Measurements from ENCODE around the gene SDK1.
"Not testable (repeated sequence)": the region's sequence is repeated elsewhere in the genome, so short reads cannot be mapped to it uniquely, and the experiment has no call there.

The SDK1 gene

DNA sequence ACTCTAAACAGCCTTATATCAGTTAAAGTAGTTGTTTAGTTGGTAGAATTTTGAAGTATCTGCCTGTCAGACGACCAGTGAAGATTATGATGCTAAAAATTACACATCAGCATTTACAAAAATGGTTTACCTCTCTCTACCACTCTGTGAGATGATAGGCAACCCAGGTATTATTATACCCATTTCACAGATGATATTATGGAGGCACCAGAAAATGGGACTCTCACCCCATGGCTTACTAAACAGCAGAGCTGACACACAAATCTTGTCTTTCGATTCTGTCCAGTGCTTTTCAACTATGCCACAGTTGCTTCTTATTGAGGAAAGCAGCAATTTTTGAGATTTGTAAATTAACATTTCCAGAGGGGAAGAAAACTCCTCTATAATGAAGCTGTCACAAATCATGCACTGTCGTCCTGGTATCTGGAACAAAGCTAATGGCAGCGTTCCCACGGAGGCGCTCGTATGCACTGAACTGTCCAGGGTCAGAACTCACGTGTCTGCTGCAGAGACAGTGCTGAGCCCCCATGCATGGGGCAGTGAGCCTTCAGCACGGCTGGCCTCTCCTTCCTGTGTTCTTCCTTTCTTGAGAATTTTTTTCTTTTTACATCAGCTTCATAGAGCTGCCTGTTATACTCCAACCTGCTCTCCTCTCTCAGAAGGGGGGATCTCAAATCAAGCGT is 381.1 kb downstream of the SDK1 start:
- DNase-seq = no peak

DNA sequence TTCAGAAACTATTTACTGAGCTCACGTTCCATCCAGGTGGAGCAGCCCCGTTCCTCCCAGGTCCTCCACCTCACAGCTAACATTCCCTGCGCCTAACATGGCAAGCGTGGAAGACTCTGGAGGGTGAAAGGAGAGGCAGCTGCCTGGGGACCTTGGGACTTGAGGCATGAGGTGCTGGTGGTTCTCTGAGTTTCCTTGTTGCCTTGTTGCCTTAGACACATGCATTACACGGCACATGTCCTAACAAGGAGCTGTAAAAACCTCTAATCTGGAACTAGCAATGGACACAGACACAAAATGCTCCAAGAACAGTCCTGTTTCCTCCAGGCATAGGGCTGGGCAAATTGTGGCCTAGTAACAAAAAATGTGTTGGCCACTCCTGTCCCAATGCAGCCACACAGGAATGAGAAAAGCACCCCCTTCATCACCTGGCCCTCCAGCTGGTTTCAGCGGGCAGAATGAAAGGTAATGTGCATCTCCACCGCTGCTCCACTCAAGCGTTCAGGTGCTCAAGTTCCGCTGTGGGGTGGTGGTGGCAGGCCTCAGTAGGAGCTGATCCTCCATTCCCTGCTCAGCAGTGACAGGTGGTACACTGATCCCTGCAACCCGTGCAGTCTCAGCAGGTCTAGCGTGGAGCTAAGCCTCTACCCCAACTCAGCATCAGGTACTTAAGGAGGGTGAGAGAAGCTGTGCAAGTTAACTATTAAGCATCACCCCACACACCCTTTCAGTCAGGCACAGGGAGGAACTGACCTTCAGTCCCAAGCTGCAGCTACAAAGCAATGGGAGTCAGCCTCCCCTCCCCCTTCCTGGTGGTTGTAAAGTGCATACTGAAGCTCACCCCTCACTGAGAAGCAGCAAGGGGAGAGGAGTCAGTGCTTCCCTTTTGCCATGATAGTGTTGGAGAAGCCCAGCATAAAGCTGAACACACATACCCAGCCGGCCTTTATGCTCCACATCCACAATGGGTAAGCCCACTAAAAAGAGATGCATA is 382.8 kb downstream of the SDK1 start:
- DNase-seq = no peak

DNA sequence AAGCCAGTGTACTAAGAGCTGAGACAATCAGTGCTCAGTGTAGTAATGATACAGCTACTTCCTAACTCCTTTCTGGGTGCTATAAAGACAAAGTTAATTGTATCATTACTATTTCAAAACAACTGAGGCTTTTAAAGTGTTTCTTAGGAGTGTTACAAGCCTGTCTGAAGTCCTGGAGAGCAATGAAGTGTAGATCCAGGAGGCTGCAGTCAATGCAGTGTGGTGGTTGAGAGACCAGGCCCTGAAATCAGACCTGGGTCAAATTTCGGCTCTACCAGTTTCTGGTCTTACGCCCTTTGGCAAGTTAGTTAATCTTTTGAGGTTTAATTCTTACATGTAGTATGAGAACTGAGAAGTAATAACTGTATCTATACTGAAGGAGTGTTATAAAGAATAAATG is 387.0 kb downstream of the SDK1 start:
- DNase-seq = no peak

DNA sequence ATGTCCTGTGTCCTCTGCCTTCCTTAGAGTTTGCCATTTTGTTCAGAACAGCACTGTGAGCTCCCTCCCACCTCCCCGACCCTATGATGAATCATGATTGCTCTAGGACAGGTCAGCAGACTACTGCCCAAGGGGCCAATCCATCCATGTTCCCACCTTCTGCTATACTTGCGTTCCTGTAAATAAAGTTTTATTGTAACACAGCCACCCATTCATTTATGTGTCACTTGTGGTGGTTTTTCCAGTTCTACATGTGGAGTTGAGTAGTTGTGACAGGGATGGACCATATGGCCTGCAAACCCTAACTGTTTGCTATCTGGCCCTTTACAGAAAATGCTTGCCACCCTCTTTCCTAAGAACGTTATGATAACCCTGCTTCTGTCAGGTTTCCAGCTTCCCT is 387.8 kb downstream of the SDK1 start:
- DNase-seq = no peak

DNA sequence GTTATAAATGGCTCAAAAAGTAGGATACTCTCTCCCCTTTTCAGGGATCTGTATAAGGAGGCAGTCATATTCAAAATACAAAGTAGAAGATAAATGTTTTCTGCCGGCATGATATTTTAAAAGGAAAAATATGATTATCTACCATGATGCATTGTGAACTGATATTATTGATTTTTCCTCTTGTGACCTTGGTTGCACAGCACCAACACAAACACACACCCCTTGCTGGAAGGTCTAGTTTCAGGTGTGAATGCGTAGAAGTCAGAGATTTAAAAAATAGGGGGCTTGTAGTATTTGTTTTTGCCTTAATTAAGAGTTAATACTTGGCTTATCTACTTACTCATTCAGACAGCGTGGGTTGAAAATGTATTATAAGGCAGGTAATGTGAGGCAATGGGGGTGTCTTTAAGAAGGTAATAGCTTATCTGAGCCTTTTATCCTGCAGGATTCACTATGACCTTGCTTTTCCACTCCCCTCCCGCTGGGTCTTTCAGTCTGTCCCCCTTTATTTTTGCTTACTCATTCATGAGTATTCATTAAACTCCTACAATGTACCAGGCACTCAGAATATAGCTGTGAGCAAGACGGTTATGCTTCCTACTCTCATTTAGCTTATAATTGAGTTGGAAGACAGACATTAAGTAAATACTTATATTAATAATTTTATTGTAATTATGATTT is 390.6 kb downstream of the SDK1 start:
- DNase-seq = no peak

DNA sequence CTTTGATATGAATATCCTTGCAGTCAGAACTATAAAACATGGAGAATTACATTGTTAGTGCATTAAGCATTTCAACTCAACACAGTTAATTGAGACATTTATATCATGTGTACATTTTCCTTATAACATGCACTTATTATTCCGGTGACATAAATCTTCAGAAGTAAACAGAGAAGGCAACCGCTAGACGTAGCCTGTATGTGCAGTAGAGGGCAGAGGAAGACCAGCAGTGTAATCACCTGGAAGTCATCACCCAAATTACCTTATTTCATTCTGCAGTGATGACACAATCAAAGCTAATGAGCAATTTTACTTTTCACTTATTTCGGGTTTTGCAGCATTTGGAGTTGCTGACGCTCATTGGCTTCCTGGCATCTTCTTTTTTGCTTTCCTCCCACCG is 394.6 kb downstream of the SDK1 start:
- no peak for DNase-seq

DNA sequence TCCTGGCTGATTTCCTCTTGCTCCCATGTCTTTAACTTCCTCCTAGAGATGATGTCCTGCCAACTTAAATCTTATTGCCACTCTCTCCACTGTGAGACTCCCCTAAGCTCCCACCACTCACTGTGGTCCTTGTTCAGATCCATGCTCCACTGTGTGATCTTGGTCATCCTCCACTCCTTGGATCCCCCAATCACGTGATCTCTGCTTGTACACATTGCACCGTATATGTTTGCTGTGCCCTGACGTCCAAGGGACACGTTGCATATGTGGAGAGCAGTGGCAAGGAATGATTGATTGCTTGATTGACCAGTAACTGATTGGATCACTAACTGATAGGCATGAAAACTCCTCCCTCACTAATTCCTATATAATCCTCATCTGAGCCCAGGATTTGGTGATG is 395.1 kb downstream of the SDK1 start:
- DNase-seq = no peak

DNA sequence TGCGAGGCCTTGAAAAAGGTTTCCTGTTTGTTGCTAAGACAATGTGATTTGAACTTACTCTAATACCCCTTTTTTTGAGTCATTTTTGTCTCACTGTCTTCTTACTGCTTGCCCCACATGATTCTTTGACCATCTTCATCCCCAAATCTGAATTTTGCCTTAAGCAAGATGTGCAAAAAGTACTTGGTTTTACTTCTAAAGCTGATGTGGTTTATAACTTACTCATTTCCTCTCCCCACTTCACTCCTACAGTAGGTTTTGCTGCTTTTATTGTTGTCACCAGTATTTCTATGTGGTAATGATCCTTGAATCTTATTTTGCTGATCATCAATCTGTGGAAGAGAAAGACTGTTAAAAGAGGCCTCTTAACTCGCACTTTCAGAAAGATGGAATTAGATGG is 396.4 kb downstream of the SDK1 start:
- DNase-seq = no peak

DNA sequence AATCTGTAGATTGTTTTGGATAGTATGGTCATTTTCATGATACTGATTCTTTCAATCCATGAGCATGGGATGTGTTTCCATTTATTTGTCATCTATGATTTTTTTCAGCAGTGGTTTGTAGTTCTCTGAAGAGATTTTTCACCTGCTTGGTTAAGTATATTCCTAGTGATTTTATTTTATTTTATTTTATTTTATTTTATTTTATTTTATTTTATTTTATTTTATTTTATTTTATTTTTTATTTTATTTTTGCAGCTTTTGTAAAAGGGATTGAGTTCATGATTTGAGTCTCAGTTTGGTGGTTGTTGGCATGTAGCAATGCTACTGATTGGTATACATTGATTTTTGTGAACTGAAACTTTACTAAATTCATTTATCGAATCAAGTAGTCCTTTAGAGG is 404.2 kb downstream of the SDK1 start:
- no peak for DNase-seq

DNA sequence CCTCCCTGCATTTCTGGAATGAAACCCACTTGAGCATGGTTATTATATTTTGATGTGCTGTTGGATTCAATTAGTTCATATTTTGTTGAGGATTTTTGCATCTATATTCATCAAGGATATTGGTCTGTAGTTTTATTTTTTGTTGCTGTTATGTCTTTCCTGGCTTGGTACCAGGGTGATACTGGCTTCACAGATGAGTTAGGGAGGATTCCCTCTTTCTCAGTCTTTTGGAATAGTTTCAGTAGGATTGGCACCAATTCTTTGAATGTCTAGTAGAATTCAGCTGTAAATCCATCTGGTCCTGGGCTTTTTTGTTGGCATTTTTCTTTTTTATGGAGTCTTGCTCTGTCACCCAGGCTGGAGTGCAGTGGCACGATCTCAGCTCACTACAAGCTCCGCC is 405.0 kb downstream of the SDK1 start:
- DNase-seq = not testable (repeated sequence)

DNA sequence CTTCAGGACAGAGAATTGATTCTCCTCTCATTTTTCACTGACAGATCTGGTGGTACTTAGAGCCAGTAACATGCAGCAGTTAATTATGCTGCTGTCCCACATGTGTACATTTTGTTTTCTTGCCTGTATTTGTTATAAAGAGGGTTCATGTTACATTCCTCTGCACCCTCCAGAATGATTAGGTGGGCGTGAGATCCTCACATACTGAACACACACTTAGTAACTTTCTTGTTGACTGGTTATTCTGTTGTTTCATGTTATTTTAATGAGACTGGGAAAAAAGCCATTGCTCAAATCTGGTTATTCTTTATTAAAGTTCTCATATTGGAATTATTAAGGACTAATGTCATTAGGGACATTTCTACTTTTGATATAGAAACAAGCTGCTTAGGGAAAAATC is 409.1 kb downstream of the SDK1 start:
- DNase-seq = no peak

DNA sequence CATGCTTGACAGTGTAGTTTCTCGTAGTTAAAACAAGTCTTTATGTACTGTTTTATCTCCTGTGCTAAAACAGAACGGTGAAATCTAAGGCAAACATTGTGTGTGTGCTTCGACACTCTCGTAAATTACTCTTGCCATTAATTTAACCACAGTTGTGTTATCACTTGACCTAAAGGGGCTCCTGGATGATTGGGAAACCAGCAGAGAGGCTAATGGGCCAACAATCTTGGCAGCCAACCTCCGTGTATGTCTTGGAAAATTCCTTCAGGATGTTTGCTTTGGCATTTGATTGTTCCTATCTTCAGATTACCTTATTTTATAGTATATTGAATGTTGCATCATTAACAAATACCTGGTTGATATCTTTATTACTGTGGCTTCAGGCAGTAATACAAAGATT is 409.5 kb downstream of the SDK1 start:
- DNase-seq = no peak

DNA sequence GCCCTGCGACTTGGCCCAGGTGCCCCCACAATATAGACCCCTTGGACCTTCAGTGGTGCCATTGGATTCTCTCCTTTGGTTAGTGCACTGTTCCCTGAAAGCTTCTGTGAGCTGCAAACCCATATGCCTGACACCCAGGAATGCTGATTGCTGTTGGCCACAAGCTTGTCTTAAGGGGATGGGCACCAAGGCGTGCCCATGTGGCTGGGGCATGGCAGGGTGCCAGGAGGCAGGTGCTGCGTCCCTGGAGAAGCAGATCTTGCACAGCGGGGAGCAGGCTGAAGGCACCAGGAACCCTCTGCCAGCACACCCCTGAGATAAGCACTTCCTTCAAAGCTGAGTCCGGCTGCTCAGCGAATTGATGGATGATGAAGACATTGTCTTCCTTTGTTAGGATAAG is 411.8 kb downstream of the SDK1 start:
- no peak for DNase-seq

DNA sequence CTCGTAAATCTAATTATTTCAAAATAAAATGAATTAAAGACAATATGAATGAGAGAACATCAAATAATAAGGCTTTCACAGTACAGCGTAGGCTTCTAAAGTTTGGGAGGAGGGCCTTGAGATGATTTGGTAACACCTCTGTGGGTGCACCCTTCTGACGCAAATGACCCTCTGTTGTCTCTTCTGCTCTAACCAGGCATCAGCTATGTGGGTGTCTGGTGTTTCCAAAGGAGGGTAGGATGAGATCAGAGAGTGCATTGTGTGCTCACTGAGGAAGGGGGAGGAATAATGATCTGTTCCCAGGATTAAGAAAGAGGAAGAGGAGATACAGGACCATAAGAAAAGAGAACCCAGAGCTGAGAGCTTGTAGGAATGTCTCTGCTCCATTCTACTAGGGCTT is 420.4 kb downstream of the SDK1 start:
- no peak for DNase-seq

DNA sequence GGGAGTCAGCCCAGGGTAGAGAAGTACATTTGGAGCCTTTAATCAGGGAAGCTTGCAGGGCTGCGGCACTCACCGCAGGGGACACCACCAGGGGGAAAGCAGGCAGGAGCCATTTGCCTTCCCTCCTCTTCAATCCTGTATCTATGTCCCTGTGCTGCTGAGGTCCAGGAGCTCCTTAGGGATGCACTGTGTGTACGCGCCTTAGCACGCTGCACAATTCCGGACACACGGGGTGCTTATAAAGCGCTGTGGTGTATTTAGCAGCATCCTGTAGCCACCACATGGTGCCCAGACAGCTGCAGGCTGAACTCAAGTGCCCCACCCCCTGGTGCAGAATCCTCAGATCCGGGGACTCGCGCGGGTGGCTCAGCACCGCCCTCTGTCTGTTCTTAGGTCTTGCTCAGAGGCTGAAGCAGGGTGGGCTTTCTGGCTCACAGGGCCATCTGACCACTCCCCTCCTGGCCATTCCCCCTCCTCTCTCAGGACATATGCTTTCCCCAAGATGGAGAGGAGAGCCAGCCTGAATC is 421.4 kb downstream of the SDK1 start:
- DNase-seq = no peak

DNA sequence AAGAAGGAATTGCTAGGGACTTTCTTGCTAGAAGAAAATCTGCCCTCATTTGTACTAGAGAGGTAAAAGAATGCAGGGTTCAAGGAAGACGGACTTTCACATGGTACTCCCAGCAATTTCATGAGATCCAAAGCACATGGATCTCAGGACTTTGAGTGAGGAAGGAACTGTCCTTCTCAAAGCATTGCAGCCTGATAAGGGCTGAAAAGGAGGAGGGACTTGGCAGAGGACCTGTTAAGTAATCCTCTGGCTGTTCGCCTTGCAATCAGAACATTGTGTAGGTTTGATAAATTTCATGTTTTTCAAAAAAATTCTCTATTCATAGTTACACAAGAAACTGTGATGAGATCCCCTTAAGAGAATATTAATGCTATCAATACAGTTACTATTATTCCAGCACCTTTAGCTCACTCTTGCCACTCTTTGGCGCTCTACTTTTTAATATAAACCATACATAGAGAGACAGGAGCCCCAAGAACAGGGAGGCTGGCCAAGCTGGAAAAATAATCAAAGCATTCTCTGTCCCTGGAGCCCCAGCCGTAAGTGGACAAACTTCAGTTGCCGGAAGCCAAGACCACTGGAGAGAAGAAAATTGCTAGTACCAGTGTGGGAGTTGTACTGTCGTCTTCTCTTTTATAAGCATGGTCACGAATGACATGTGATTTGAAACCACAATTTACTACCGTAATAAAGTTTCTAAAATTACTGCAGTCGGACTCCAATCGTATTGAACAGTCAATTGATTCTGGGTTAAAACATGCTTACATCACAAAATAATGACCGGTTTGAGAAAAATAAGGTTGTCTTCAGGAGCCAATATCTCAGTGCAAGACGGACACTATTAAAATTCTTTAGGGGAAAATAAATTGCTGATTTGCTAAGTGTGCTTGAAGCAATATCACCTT is 424.4 kb downstream of the SDK1 start:
- no peak for DNase-seq

DNA sequence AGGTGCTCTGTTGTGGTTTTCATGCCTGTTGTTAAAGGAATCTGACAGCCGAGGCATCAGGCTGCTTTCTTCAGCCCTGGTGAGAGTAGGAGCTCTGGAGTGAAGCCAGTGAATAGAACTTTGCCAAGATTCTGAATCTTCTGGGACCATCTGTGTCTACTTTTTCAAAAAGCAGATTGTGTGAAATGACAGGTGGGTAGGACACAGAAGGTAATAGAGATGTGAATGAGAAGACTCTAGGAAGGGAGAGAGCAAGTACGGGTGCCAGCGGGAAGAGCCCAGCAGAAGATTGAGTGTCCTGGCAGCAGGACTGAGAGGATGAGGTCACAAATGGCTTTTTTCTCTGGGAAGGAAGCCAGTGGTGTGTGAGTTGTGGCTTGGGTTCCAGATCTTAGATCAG is 429.2 kb downstream of the SDK1 start:
- no peak for DNase-seq

DNA sequence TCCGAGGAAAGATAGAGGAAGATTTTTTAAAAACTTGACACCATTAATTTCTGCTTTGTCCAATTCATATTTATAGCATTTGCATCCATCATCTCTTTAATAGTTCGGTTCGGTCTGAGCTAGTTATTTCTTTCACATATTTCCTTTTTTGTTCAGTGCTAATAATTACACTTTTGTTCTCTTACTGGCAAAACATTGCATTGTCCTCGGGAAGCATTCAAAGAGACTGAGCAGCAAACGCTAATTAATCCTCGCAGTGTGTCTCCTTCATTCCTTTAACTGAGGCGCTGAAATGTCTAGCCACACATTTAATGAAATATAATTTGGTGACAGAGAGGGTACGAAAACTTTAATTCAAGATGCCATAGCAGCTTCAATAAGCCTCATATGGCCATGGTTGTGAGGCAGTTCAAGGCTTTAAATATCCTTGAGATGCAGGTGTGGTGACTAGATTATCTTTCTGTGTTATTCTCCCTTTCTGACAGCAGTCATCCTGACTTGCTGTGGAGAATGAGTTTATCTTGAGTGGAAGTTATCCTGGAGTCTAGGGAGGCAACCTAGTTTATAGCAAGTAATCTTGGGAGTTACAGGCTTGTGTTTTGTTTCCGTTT is 431.4 kb downstream of the SDK1 start:
- no peak for DNase-seq

DNA sequence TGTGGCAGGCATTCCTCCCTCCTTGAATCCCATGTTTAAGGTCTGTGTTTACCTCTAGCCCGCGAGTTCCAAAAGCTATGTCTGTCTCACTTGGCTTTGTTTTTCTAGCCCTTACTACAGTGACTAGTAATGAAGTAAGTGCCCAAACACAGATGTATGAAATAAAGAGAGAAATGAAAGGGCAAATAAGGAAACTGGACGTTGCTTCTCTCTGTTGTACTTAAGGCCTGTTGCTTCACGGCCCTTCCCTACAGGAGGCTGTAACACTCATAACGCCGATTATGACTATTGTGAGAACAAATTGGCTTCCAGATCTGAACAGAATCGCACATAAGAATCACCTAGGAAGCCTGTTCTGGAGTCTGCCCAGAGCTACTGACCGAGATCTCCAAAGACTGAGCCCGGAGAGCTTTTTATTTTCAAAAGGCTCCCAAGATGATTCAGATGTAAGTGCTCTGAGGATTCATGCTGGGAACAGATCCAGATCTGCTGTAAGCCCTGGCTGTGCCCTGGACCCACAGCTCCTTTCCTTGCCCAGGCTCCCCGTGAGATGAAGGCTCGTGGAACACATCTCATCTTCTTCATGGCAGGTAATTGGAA is 432.6 kb downstream of the SDK1 start:
- no peak for DNase-seq

DNA sequence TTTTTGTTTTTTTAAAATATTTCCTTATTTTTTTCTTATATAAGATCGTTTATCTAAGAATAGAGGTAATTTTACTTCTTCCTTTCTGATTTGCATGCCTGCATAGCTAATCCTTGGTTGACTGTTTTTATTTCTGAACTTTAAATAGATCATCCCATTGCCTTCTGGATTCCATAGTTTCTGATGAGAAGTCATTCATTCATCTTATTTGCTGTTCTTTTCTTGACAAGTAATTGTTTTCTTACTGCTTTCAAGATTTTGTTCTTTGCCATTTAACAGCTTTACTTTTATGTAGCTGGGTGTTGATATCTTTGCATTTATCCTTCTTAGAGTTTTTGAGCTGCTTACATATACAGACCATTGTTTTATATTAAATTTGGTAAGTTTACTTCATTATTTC is 437.9 kb downstream of the SDK1 start:
- no peak for DNase-seq

DNA sequence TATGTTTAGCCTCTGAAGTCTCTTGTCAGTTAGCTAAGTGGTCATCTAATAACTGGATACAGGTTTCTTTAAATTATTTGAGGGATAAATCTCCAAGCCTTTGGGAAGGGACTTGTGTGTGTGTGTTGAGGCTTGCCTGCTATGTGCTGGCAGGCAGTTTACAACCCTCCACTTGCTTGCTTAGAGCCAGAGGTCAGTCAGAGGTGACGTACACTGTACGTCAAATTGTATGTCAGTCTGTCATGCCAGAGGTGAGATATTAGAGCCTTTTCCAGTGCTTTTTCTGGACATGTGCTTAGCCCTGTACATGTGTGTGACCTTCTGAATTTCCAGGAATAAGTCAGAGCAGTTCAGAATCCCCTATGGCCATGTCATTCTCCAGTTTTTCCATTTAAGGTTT is 438.9 kb downstream of the SDK1 start:
- no peak for DNase-seq

DNA sequence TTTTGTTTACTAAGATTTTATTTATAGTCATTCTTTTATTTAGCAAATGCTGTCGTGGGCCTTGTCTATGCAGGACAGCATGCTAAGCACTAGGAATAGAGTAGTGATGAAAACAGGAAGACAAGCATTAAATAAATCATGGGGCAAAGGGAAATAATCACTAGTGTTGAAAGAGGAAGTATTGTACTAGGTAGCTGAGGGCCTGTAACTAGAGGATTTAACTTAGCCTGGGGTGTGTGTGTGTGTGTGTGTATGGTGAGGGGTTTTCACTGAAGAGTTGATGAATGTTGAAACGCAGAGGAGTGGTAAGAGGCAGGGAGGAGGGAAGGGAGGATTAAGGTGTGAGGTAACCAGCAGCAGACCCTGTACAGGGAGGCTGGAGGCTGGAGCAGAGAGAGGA is 446.4 kb downstream of the SDK1 start:
- no peak for DNase-seq
